Measurements from ENCODE around the gene C12orf42.
"Not testable (repeated sequence)": the region's sequence is repeated elsewhere in the genome, so short reads cannot be mapped to it uniquely, and the experiment has no call there.

The C12orf42 gene

DNA sequence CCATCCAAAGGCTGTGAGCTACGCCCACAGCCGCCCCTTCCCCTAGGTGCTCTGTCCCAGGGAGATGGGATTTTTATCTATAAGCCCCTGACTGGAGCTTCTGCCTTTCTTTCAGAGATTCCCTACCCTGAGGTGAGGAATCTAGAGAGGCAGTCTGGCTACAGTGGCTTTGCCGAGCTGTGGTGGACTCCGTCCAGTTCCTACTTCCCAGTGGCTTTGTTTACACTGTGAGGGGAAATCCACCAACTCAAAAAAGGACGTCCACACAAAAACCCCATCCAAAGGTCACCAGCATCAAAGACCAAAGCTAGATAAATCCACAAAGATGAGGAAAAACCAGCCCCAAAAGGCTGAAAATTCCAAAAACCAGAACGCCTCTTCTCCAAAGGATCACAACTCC lies 70.1 kb downstream of the C12orf42 start:
- in situ Hi-C loops (cut with MboI; ENCODE audit: low sequenced_read_pairs) = not testable (repeated sequence)

GRCh38 chr12:103424849-103425586 lies 70.8 kb downstream of the C12orf42 start:
- in situ Hi-C loops (cut with MboI; ENCODE audit: low sequenced_read_pairs) = not testable (repeated sequence)

- in situ Hi-C loops (cut with MboI; ENCODE audit: low sequenced_read_pairs) = no loop called here
Observed at GRCh38 chr12:103423516-103423910, 72.3 kb downstream of the C12orf42 start.

DNA sequence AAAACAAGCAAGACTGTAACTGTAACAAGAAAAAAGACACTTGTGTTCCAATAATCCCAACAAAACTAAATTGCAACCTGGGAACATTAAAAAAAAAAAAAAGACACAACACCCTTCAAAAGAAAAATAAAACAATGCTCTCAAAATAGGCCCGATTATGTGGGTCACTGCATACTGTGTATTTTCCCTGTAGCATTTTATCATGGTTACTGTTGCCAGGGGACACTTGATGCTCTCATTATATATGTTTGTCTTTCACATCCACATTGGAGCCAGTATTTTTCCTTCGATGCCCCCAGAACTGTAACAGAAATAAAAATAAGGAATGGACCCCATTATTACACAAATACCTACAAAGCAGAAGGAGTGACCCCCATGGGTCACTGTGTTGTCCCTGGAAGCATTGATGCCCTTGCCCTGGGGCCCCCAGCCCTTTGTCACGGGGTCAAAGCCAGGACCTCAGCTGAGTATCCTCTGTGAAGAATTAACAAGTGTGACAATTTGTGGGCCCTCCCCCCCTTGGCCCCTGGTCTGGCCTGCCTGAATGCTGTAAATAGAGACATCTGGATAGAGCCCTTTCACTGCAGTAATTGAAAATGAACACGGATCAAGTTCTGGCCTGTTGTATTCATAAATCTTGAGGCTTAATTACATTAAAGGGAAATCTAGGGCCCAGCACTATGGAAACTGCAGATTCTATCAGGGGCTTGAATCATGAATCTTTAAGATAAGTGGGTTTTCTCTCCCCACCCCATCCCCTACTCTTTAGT lies 72.8 kb downstream of the C12orf42 start:
- in situ Hi-C loops (cut with MboI; ENCODE audit: low sequenced_read_pairs) = no loop called here

GRCh38 chr12:103422328-103422727 lies 73.4 kb downstream of the C12orf42 start:
- in situ Hi-C loops (cut with MboI; ENCODE audit: low sequenced_read_pairs) = no loop called here

DNA sequence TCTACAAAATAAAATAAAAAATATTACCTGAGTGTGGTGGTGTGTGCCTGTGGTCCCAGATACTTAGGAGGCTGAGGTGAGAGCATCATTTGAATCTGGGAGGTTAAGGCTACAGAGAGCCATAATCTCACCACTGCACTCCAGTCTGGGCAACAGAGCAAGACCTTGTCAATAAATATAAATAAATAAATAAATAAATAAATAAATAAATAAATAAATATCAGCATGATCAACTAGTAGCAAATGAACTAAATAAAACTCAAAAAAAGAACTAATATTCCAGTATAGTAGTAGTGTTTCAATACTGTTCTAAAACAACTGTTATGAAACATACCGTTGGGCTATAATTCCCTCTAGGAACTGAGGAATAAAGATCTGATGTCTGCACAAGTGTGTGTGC lies 74.4 kb downstream of the C12orf42 start:
- in situ Hi-C loops (cut with MboI; ENCODE audit: low sequenced_read_pairs) = no loop called here

GRCh38 chr12:103415681-103416080 lies 80.1 kb downstream of the C12orf42 start:
- in situ Hi-C loops (cut with MboI; ENCODE audit: low sequenced_read_pairs) = no loop called here

- in situ Hi-C loops (cut with MboI; ENCODE audit: low sequenced_read_pairs) = no loop called here
Observed at GRCh38 chr12:103401421-103401820, 94.3 kb downstream of the C12orf42 start.

- in situ Hi-C loops (cut with MboI; ENCODE audit: low sequenced_read_pairs) = no loop called here
Observed at GRCh38 chr12:103399986-103400385, 95.8 kb downstream of the C12orf42 start.

GRCh38 chr12:103397536-103397935 lies 98.2 kb downstream of the C12orf42 start:
- in situ Hi-C loops (cut with MboI; ENCODE audit: low sequenced_read_pairs) = no loop called here

DNA sequence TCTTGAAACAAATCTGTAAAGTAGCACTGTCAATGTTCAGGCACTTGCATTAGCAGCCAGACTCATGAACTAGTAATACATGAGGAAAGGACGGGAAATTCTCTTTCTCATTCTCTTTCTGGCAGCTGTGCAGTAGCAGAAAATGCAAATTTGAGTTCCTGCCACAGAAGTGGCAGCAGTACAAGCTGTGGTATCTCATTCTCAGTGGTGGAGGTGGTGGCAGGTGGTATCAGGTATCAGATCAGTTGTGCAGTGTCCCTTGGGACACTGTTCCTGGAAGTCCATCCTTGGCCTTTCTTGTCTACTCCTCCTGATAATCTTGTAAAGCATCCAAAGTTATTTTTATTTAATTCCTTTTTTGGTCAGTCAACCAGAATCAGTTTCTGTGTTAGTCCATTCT lies 103.0 kb downstream of the C12orf42 start:
- in situ Hi-C loops (cut with MboI; ENCODE audit: low sequenced_read_pairs) = no loop called here

DNA sequence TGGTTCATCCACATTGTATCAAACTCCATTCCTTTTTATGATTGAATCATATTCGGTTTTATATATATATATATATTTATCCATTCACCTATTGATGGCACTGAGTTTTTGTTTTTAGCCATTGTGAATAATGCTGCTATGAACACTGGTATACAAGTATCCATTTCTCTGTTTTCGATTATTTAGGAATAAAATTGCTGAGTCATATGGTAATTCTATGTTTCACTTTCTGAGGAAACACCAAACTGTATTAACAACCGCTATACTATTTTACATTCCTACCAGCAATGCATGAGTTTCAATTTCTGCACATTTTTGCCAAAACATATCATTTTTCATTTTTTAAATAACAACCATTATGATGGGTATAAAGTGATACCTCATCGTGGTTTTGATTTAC lies 104.7 kb downstream of the C12orf42 start:
- in situ Hi-C loops (cut with MboI; ENCODE audit: low sequenced_read_pairs) = no loop called here

DNA sequence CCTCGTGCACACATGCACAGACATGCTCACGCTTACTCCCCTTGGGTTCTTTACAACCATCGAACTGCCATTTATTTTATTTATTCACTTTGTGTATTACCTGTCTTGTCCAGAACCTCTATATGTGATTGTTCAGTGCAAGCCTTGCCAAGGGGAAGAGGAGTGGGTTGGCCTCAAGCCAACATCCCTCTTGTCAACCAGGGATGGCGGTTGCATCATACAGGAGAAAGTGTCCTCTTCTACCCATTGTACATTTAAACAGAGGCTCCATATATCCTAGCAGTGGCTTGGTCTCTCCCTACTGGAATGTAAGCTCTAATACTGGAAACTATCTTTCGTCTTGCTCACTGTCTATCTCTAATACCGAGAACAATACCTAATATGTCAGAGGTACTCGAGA lies 108.4 kb downstream of the C12orf42 start:
- in situ Hi-C loops (cut with MboI; ENCODE audit: low sequenced_read_pairs) = no loop called here

- in situ Hi-C loops (cut with MboI; ENCODE audit: low sequenced_read_pairs) = no loop called here
Observed at GRCh38 chr12:103386451-103386850, 109.3 kb downstream of the C12orf42 start.

DNA sequence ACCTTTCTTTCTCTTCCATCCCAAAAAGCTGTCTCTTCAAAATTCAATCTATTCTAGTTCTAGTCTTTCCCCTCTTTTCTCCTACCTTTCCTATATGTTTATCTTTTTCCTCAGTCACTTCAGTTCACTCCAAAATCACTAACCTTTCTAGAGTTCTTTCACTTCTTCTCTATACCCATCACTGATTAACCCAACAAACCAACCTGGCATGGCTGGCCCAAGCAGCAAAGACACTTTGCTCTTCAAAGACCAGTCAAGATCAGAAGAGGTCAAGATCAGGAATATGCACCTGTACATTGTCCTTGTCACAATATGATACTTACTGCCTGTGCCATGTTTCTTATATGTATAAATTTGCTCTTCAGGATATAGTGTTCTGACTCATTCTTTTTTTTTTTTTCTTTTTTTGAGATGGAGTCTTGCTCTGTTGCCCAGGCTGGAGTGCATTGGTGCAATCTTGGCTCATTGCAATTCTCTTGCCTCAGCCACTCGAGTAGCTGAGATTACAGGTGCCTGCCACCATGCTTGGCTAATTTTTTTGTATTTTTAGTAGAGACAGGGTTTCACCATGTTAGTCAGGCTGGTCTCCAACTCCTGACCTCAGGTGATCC lies 112.9 kb downstream of the C12orf42 start:
- in situ Hi-C loops (cut with MboI; ENCODE audit: low sequenced_read_pairs) = no loop called here

DNA sequence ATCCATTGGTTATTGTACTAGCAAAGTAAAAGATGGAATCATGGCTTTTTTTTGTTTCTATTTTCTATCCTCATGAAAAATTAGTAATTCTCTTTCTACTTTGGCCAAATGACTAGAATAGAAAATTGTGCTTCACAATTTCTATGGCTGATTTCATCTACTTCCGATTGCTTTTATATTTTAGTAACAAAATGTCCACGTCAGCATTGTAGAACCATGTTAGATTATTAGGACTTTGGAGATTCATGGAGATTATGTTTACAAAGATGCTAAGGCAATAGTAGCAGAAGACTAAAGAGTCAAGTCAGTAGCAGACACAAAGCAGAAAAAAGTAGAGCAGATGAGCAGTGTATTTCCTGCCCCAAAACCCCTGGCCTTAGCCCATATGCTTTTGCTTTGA lies 113.6 kb downstream of the C12orf42 start:
- in situ Hi-C loops (cut with MboI; ENCODE audit: low sequenced_read_pairs) = no loop called here

- in situ Hi-C loops (cut with MboI; ENCODE audit: low sequenced_read_pairs) = no loop called here
Observed at GRCh38 chr12:103379670-103380069, 116.1 kb downstream of the C12orf42 start.

- in situ Hi-C loops (cut with MboI; ENCODE audit: low sequenced_read_pairs) = no loop called here
Observed at GRCh38 chr12:103373088-103373523, 122.7 kb downstream of the C12orf42 start.

DNA sequence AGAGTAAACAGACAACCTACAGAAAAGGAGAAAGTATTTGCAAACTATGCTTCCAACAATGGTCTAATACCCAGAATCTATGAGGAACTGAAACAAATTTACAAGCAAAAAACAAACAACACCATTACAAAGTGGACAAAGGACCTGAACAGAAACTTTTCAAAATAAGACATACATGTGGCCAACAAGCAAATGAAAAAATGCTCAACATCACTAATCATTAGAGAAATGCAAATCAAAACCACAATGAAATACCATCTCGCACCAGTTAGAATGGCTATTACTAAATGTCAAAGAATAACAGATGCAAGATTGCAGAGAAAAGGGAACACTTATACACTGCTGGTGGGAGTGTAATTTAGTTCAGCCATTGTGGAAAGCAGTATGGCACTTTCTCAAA lies 125.8 kb downstream of the C12orf42 start:
- in situ Hi-C loops (cut with MboI; ENCODE audit: low sequenced_read_pairs) = no loop called here

DNA sequence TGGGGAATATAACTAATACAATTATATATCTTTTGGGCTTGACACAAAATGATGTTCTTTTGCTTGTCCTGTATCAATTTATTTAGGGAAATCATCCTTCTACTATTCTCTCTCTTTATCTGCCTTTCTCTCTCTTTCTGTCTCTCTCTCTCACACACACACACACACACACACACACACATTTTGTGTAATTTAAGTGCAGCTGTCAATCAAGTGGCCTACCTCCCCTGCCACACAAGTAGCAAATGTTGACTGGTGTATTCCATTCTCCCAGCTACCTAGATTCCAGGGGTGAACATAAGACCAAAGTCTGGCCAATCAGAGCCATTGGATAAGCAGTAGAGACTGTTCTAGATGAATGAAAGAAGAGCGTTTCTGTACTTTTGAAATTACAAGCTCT lies 127.6 kb downstream of the C12orf42 start:
- in situ Hi-C loops (cut with MboI; ENCODE audit: low sequenced_read_pairs) = no loop called here

DNA sequence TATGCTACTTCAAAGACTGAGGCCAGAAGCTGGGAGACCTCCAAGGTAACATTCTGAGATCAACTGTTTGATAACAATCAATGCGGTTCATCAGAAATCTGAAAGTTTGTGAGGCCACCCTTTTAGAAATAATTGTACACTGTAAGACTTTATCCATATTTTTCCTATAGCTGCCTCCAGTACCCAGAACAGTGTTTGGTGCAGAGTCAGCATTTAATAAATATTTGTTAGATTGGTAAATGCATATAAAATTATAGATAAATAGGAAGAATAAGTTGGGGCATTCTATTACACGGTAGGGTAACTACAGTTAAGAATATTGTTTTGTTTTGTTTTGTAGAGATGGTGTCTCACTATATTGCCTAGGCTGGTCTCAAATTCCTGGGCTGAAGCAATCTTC lies 141.4 kb downstream of the C12orf42 start:
- in situ Hi-C loops (cut with MboI; ENCODE audit: low sequenced_read_pairs) = no loop called here

DNA sequence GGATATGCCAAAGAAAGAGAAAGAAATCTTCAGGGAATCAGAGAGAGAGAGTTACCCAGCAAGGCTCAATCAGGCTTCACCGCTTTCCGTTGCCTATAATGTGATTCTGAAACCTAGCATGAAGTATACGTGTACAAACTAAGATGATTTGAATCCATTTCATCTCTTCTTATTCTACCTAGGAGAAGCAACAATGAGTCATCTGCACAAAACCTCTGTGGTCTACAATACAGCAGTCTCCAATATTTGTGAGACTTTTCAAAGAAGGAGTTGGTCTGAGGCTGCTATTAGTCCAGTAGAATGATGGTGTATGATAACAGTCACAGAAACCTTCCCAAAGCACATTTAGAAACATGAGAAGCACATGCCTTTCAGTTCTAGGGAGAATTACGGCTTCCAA lies 141.9 kb downstream of the C12orf42 start:
- in situ Hi-C loops (cut with MboI; ENCODE audit: low sequenced_read_pairs) = no loop called here
